ENCODE data around the gene RNF5. TPM values are rescaled to one million over a fixed set of nuclear protein-coding genes. Genes with fewer than 3 reads are reported as not detected.
A peak's percentile ranks its signal among the peaks of the same experiment; 100 is the strongest.

The RNF5 gene
- total RNA-seq, 1 donor from 2014 or later, result 39.7 TPM

GRCh38 chr6:32177183-32177787 lies 920 bp upstream of the RNF5 start:
- POLR2A ChIA-PET, result interaction anchor here (0.6 to 5.0 kb wide), 10 partner anchors 8 to 1232 kb away, joined by 3 to 102 read pairs (median 6); partner anchors contain the start of genes ATF6B, FKBPL, GPSM3 and PBX2
- H3K36me3 Mint-ChIP-seq (ENCODE audit: low read depth), result peaks cover 43% of the 10 kb centered on the region
- peak overlapping the region; percentile 96 for H3K4me3 Mint-ChIP-seq
- no peaks in the 10 kb centered on the region for H3K9me3 Mint-ChIP-seq
- H3K27me3 Mint-ChIP-seq, result no peaks in the 10 kb centered on the region
- H3K4me1 Mint-ChIP-seq, result peaks cover 54% of the 10 kb centered on the region
- CTCF ChIA-PET, result interaction anchor here (1.4 kb wide), 1 partner anchor 58 kb away, joined by 4 read pairs; no protein-coding TSS in a partner anchor
- intact Hi-C loops (cut with micrococcal nuclease), result loop anchor here (1.0 to 10.0 kb wide), 6 partner anchors 47 to 1560 kb away; partner anchors contain the start of genes C6orf47, CSNK2B, FKBPL and GPANK1
- DNase-seq (no peak), ATAC-seq (ENCODE audit: low read depth) (no peak)
- peak overlapping the region; percentile 99 for H3K27ac Mint-ChIP-seq
- no peak for TF ChIP-seq CTCF (IDR thresholded peaks at IDR 0.05)

GRCh38 chr6:32178547-32179440 lies 589 bp downstream of the RNF5 start:
- TF ChIP-seq CTCF (IDR thresholded peaks at IDR 0.05), result no peak
- peak overlapping the region; percentile 99 for H3K27ac Mint-ChIP-seq
- intact Hi-C loops (cut with micrococcal nuclease), result loop anchor here (1.0 to 10.0 kb wide), 6 partner anchors 12 to 1561 kb away; partner anchors contain the start of genes C6orf47, CSNK2B, GPANK1 and HSD17B8
- H3K9me3 Mint-ChIP-seq, result no peaks in the 10 kb centered on the region
- ChIA-PET CTCF (interaction anchor here (0.8 to 1.8 kb wide), 2 partner anchors 16 to 17 kb away, joined by 3 to 6 read pairs; no protein-coding TSS in a partner anchor), POLR2A (interaction anchor here (0.5 to 5.0 kb wide), 5 partner anchors 9 to 825 kb away, joined by 3 to 102 read pairs (median 23); partner anchors contain the start of genes ATF6B, GPSM3 and PBX2)
- peak overlapping the region; percentile 96 for H3K4me3 Mint-ChIP-seq
- H3K27me3 Mint-ChIP-seq, result no peaks in the 10 kb centered on the region
- DNase-seq (no peak), ATAC-seq (ENCODE audit: low read depth) (no peak)
- H3K4me1 Mint-ChIP-seq, result peaks cover 54% of the 10 kb centered on the region
- H3K36me3 Mint-ChIP-seq (ENCODE audit: low read depth), result peaks cover 55% of the 10 kb centered on the region

GRCh38 chr6:32179766-32180405 lies 1.7 kb downstream of the RNF5 start:
- ChIA-PET CTCF (interaction anchor here (1.3 to 1.8 kb wide), 2 partner anchors 16 to 31 kb away, joined by 3 to 6 read pairs; no protein-coding TSS in a partner anchor), POLR2A (interaction anchor here (3.9 to 5.0 kb wide), 3 partner anchors 11 to 52 kb away, joined by 23 to 102 read pairs (median 69); partner anchors contain the start of genes ATF6B, GPSM3 and PBX2)
- no peak for DNase-seq
- peak overlapping the region; percentile 96 for H3K4me3 Mint-ChIP-seq
- no peak for ATAC-seq (ENCODE audit: low read depth)
- peaks cover 48% of the 10 kb centered on the region for H3K4me1 Mint-ChIP-seq
- no peak for TF ChIP-seq CTCF (IDR thresholded peaks at IDR 0.05)
- peak overlapping the region; percentile 57 for H3K27ac Mint-ChIP-seq
- intact Hi-C loops (cut with micrococcal nuclease), result loop anchor here (5.0 to 10.0 kb wide), 4 partner anchors 278 to 1563 kb away; partner anchors contain the start of genes C6orf47, CSNK2B, GPANK1 and HSD17B8
- H3K27me3 Mint-ChIP-seq, result no peaks in the 10 kb centered on the region
- no peaks in the 10 kb centered on the region for H3K9me3 Mint-ChIP-seq
- peaks cover 59% of the 10 kb centered on the region for H3K36me3 Mint-ChIP-seq (ENCODE audit: low read depth)

- Mint-ChIP-seq H3K9me3 (no peaks in the 10 kb centered on the region), H3K4me1 (peaks cover 45% of the 10 kb centered on the region), H3K27me3 (no peaks in the 10 kb centered on the region), H3K4me3 (no peak overlapping the region), H3K27ac (no peak overlapping the region), H3K36me3 (ENCODE audit: low read depth) (peaks cover 65% of the 10 kb centered on the region)
- no peak for DNase-seq
- no peak for TF ChIP-seq CTCF (IDR thresholded peaks at IDR 0.05)
- POLR2A ChIA-PET, result interaction anchor here (0.8 to 2.2 kb wide), 2 partner anchors 9 to 14 kb away, joined by 4 to 19 read pairs; partner anchors contain the start of gene PBX2
- CTCF ChIA-PET, result interaction anchor here (1.3 kb wide), 1 partner anchor 33 kb away, joined by 3 read pairs; no protein-coding TSS in a partner anchor
- intact Hi-C loops (cut with micrococcal nuclease), result no loop called here
- no peak for ATAC-seq (ENCODE audit: low read depth)
Observed at GRCh38 chr6:32181148-32181702, 3.0 kb downstream of the RNF5 start.

Data from activated B cell treated with CpG ODN at 0.5 μM for 24 hours (primary cell).